HG03060 (cell line): ENCODE results near the gene CADPS.

Experiments
- ATAC-seq: cut with Tn5 transposase; IDR thresholded peaks from one replicate; pipeline ENCODE4 v1.9.1; 2021; ENCODE audit warnings: low read depth, moderate number of reproducible peaks; ENCODE audit not compliant: unreplicated experiment

CADPS gene

DNA sequence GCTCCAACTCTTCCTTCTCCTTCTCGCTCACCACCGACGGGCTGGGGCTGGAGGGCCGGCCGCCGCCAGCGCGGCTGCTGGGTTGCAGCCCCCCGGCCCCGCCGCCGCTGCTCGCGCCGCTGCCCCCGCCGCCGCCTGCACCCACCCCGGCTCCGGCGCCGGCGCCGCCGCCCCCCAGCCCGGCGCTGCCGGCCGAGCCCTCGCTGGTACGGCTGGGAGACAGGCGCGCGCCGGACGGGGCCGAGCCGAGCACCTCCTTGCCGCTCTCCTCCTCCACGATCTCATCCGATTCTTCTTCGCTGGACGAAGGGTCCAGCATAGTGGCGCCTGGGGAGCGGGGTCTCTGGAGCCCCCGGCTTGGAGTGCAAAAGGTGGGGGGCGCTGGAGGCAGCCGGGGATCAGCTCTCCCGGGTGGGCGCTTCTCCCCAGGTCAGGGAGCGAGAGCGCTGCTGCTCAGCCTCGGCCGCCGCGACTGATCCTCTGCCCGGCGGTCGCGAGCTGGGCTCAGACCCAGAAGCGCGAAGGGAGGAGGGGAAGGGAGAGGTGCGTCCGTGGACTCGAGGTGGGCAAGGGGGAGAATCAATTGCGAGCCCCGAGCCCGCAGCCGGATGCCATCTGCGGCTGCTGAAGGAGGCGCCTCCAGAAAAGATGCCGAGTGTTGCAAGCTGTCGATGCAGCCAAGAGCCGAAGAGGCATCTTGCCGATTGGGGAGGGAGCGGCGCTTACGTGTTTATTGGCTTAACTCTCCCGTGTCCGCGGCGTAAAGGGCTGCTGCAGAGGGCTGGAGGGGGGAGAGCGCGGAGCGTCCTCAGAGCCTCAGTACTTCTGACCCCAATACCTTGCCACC is at the start of gene CADPS:
Gene CADPS (minus strand): TSS at position 706 of the 847 bp plus-strand sequence. CDS start 387 bp downstream, at position 319.
- ATAC-seq: no peak

DNA sequence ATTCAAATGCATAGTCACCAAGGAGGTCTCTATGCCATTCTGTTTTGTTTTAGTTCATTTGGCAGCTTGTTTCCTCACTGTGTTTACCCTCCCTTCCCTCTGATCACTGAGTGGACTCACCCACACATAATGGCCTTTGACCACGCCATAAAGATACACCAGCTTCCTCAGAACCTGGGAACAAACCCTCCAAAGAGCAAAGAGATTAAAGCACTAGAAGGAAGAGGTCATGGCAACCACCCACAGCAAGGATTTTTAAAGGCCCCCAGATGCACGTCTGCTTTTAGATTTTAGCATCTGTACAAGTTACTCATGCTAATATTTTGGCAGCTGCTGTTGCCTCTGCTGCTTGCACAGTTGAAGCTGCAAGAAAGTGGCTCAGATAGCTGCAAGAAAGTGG is 47.9 kb upstream of the CADPS start:
- no peak for ATAC-seq

DNA sequence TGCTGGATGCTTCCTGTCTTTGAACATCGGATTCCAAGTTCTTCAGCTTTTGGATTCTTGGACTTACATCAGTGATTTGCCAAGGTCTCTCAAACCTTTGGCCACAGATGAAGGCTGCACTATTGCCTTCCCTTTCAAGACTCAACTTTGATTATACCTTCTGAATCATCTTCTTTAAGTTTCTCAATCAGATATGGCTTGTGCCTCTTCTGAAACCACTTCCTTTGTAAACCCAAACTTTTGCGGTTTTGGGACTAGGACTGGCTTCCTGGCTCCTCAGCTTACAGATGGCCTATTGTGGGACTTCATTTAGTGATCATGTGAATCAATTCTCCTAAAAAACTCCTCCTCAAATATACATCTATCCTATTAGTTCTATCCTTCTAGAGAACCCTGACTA is 47.1 kb upstream of the CADPS start:
- no peak for ATAC-seq

DNA sequence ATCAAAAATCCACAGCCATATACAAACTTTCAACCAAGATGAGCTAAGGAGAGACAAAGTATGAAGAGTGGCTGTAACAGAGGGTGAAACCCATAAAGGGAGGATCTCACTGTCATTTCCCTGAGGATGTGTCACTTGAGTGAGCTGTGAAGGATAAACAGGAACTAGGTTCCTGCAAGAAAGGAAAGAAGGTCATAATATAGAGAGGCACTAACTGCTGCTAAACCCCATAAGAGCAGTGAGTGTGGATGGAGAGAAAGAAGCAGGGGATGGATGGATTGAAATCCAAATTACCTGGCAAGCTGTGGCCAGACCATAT is 45.2 kb upstream of the CADPS start:
- ATAC-seq: no peak

DNA sequence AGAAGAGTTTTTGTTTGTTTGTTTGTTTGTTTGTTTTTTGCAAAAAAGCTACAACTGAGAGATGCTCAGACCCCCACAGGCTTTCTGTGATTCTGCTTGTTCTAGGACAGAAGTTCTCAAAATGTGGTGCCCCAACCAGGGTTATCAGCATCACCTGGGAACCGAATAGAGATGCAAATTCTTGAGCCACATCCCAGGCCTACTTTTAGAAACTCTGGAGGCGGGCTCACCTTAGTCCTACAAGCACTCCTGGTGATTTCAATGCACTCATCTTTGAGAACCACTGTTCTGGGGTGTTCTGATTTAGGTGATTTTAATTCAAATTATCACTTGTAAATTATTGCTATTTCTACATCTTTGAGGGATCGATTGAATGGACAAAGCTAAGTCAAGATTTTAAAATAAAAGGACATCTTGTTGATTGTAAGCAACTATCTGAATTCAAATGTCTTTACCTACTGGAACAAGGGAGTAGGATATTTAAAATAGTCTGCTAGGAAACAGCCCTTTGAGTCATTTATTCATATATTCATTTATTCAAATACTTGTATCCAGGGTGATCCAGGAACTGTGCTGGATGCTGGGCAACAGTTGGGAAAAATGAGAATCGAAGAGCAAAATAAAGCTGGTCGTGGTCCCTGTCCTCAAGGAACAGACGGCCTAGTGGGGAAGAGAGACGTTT is 44.7 kb upstream of the CADPS start:
- no peak for ATAC-seq

DNA sequence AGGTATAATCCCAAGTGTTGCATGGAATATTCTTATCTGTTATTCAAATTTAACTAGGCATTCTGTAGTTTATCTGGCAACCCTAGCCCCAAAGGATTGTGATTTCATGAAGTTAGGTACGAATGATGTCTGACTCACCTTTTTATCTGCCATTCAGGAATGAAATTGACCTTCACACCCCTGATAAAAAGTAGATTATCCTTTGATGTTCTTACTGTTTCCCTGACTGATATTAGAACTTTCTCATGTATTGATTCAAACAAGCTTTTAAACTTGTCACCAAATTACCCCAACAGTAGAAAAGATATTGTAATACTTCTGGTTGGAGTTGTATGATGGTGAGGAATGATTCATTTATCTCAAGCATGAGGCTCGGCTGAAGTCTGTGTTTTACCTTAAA is 43.6 kb upstream of the CADPS start:
- no peak for ATAC-seq

DNA sequence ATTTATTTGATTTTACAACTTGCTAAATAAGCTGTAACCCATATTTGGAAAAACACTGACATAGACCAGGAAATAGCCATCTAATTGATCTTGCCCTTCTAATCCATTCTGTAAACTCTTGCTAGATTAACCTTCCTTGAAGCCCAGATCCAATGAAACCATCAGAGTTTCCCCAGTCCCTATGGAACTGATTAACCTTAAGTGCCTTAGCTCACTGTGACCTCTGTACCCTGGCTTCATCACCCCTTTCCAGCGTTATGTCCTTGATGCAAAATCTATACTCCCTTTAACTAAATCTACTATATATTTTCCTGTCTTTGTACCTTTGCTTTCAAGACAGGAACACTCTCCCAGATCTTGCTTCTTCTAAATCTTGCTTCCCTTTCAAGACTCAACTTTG is 42.9 kb upstream of the CADPS start:
- ATAC-seq: no peak

DNA sequence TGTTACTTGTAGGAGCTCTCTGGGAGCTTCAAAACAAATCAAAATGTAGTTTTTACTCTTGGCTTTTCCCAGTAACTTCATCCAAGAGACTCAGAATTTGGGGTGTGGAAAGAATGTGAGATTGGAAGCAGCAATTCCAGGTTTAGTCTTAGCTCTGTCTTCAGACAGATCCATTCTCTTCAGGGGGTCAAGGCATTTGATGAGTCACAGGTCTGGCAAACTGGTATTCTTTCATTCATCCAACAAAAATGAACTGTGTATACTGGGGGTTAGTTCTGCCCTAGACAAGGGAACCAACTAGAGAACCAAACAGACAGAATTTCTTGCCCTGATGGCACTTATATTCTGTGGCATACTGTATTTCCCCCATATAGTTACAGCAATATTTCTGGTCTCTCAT is 36.3 kb upstream of the CADPS start:
- ATAC-seq: no peak

DNA sequence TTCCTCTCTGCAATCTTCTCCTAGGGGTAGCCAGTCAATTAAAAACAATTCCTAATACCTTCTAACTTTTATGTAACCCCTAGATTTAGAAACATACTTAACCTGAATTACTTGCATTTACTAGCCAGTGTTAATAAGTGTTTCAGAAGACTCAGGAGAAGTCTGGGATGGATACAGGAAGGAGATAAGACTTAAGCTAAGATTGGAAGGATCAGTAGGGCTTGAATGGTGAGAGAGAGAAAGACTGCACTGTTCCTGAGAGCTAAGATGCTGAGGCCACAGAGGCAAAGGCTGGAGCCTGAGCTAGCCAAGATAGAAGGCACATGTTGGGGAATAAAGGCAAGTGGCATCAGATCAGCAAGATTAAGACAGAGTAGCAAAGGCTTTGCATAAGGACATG is 30.1 kb upstream of the CADPS start:
- no peak for ATAC-seq

DNA sequence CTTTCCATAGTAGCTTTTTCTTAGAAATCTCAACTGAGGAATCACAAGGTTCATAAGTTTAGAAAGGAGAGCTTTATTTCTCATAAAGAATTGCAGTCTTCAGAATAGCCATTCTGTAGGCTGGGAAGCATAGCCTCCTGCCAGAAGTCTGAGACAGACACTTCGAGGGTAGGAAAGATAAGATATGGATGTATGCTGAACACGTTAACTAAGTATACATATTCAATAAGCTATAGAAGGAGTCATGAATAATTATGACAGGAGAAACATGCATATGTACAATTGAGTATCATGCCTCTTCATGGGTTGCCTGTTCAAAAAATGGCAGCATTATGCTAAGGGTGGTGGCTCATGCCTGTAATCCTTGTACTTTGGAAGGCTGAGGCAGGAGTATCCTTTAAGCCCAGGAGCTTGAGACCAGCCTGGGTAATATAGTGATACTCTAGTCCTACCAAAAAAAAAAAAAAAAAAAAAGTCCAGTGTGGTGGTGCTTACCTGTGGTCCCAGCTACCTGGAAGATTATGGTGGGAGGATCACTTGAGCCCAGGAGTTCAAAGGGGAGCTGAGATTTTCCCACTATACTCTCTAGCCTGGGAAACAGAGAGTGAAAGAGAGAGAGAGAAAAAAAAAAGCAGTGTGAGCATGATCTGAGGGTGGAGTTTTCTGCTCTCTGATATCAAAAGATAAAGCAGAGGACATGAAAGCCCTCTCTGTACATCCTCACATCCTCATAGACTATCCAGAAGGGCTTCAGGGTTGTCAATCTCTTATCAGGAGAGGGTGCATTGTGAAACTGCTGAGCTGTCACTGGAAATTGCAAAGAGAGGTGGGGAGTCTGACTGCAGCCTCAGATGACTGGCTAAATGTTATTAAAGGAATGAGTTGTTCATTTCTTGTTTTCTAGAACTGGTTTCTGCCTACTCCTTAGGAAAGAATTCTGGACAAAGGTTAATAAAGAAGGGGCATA is 23.6 kb upstream of the CADPS start:
- no peak for ATAC-seq

DNA sequence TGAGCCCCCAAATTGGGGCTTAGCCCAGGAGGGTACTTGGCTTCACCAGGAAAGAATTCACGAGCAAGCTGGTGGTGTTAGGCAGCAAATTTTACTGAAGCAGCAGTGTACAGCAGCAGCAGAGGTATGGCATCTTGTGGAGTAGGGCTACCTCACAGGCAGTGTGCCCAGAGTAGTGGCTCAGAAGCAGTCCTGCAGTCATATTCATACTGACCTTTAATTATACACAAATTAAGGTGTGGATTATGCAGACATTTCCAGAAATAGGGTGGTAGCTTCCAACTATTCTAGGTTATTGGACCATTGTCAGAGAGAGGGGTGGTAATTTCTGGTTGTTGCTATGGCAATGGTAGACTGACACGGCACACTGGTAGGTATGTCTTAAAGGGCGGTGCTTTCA is 20.7 kb upstream of the CADPS start:
- no peak for ATAC-seq

DNA sequence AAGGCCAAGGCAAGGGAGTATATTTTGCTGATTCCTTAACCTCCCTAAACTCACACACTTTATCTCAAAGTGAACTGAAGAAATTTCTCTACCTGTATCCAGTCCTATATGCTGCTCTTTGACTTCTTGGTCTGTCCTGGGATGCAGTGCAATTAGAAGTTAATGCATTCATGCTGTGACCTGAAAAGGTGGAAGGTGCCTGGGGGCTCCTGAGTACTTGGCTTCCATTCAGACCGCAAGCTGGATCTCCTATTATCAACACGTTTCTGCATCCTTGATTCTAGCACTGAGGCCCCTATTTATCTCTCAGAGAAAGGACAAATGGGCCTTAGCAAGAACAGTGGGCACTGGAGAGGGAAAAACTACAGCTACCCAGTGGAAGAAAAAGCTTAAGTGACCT is 17.7 kb upstream of the CADPS start:
- no peak for ATAC-seq

DNA sequence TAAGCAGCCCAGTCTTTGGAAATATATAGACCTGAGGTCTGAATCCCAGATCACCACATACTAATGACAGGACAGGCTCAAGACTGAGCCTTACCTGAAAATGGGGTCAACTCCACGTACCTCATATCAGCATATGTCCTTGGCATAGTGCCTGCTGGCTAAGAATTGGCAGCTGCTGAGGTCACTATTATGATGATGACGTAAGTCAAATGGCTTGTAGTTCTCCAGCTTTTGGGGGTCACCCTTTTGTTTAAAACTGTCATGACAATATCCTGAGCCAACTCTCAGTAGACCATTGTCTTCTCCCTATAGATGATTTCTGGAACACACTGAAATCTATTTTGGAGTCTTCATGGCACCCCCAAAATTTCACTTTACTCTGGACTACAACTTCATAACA is 16.8 kb upstream of the CADPS start:
- ATAC-seq: no peak

DNA sequence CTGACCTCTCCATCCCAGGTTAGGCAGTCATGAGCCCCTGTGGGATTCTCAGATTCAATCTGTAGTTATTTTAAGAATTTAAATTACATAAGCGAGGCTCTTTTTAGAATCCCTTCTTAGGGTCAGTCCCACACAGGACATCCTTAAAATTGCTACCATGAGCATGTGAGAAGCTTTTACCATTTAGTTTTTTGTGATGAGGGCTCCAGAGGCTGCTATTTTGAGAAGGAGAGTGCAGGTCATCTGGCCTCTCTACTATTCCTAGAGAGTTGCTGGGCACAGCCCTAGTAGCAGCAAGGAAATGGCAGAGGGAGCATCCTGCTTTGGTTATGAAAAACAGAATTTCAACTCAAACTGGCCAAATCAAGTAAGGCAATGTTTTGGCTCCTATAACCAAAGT is 13.6 kb upstream of the CADPS start:
- ATAC-seq: no peak

DNA sequence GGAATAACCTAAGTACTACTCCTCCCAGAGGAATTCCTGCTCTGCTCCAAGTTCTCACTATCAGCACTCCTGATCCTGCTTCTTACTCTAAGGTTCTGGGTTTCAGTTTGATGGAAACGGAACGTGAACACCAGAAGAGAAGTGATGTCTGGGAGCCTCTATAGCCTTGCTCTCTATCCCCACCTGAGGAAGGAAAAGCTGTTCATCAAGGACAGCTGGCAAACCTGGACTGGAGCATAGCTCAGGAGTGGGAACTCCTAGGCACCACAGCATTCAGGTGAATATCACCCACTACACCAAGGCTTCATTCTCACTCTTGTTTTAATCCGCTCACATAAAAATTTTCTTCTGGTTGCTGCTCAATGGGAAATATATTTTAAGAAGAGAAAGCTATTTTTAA is 13.0 kb upstream of the CADPS start:
- ATAC-seq: no peak

DNA sequence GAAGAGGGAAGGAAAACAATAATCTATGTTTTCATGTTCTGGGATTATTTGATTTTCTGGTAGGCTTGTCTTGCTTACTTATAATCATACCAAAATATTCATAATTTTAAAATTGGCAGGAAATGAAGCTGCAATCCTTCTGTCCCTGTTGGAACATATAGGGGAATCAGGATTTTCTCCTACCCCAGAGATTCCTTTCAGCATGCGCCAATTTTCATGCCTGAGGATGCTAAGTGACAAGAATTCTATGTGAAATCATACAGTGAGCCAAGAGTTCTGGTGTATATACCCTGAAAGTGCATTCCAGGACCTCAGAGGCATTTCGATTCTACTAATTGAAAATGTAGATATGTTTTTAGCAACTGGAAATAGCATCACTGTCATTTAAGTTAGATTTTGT is 9.9 kb upstream of the CADPS start:
- ATAC-seq: no peak

DNA sequence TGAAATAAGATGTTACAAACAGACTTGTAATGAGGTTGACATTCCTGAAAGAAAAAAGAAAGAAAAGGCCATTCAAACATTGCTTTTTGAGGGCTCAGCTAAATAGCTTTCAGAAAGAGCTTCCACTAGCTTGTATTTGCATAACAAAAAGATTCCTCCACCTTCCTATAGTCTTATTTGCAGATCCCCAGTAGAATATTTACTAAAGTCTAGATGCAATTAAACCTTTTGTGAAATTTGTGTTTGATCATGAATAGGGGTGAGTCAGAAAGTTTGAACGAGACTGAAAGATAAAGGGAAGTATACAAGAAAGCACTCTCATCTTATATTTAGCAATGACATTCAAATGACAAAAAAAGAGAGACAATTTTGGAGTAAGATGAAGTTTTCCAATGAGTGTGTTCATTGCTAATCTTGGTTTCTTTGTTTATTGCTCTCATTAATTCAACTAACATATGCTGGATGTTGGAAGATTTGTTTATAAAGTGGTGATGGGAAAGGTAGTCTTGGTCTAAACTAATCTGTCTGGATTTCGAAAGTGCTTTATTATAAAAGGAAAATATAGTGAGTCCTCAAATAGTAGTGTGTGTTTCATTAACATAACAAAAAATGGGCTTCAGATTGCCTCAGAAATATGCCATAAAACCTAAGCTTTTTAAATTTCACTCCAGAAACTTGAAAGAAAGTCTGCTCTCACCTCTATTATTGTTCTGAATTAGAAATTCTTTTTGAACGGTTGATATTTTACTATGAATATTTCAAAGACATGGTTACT is 9.1 kb upstream of the CADPS start:
- ATAC-seq: no peak

DNA sequence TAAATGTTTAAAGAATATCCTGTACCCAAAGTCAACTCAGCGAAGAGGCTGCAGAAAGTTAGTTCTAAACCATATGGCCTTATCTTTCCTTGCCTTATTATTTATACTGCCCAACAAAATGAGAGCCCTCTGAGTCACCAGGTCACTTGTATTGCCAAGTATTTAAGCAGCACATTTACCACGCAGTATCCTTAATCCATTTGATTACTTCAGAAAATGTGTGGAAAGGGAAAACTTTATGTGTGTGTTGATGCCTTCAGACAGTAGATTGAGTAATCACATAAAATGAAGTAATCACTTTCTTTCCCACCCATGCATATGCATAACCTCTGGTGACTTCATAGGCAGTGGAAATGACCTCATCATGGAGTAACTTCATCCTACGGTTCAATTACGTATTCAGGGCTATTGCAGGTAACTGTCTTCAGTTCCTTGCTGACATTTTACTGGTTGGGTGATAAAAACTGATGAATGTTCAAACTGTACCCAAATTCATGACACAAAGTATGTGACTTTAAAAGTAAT is 7.5 kb upstream of the CADPS start:
- no peak for ATAC-seq

DNA sequence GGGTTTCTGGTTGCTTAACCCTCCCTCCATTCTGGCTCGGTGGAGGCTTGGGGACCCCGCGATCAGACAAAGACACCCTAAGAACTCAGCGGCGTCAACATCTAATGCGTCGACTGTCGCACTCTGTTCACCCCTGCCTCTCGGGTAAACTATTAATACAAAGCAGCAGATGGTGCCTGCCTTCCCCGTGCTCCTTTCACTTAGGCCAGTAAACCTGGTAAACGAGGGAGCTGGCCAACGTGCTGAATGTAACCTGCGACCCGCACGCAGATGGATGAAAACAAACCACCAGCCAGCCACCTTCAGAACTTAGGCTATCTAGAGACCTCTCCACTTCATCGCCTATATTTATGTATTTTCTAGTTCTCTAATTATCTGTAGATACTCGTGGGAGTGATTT is 848 bp upstream of the CADPS start:
- ATAC-seq: no peak

DNA sequence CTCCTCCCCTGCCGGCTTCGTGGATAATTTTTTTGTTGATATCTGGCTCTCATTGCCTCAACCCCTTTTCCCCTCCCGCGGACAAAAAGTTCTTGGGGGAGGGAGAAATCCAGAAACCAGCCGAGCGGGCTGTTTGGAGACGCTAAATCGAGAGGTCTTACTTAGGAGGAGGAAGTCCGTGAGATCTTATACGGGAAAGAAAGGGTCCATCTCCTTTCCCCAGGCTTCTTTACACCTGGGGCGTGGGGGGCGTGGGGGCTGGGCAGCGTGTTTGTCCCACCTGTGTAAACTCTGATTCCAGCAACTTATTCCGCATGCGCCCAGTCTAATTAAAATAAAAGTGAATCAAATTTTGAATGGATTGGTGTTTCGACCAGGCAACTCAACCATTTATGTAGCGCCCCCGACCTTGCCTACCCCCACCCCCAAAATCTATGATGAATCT is 364 bp upstream of the CADPS start:
- ATAC-seq: no peak
